HG03060 (cell line): Measurements from ENCODE around the gene CFAP65.

Source experiments
- ATAC-seq: cut with Tn5 transposase; IDR thresholded peaks from one replicate; pipeline ENCODE4 v1.9.1; 2021; ENCODE audit warnings: low read depth, moderate number of reproducible peaks; ENCODE audit not compliant: unreplicated experiment

The CFAP65 gene

DNA sequence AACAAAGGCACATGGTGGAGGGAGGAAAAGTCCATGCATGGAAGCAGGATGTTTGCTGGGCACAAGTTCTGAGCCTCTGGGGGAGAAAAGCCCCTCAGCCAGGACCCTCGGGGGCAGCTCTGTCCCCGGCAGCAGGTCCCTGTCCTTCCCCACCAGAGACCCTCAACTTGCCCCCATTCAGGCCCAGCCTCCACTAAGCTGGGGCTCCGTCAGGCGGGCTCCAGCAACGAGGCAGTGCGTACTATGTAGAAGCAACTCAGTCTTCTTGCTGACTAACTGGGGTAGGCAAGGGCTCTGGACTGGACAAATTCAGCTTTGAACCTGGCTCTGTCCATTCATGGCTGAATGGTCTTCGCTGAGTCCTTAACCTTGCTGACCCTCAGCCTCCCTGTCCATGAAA, 23.0 kb downstream of the CFAP65 start:
- no peak for ATAC-seq

DNA sequence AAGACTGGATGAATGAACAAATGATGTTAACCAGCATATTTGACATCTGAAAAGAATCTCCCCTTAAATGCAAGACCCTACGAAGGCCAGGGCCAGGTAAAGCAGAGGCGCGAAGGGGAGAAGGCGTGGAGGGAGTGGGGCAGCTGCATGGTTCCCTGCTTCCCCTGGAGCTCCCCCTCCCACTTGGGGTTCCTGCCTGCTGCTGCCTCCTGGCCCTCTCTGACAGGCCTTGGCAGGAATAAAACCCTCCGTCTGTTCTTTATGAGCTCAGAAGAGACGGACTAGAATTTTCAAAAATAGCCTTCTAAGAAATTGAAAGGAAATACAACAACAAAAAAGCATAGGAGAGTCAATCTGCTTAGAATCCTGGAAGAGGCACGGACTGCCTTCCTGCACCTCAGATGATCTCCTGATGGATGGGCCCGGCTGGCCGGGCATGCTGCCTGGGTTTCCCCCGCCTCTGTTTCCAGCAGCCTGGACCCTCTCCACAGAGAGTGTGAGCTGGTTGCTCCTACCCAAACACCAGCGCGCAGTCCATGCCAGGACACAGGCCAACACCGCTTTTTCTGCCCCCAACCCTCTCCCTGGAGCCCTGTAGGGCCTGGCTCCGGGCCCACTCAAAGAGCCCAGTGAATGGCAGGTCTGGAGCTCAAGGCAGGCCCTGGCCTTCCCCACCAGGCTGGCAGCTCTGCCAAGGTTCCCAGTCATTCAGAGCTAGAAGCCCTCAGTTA, 23.9 kb downstream of the CFAP65 start:
- ATAC-seq: no peak

DNA sequence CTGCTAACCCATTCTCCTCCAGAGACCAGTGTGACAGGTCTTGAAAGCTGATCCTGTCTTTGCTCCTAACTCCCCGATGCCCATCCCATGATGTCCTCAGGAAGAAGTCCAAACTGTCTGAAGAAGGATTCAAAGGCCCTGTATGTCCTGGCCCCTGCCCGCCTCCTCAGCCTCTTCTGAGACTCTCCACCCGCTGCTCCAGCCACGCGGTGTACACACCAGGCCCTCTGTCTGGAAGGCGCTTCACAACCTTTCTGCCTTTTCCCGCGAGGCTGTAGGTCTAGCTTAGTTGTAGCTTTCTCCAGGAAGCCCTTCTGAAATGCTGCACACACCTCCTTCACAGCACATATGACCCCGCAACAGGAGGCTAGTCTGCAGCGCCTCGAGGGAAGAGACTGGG, 24.6 kb downstream of the CFAP65 start:
- ATAC-seq: no peak

DNA sequence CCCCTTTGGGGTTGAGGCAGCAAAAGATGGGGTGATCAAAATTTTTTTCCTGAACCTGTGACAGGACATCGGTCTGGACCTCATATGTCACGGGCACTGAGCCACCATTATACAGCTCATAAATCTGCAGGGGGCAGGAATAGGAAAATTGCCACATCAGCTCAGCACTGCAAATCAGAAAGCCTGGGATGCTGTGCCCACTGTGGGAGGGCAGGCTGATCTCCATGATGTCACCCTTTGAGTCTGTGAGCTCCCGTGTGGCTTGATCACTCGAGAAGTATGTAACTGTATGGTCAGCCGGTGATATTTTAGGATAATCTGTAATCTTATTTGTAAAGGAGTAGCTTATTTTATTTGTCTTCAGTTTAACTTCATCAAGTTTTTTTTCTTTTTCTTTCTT, 30.4 kb downstream of the CFAP65 start:
- ATAC-seq: no peak

DNA sequence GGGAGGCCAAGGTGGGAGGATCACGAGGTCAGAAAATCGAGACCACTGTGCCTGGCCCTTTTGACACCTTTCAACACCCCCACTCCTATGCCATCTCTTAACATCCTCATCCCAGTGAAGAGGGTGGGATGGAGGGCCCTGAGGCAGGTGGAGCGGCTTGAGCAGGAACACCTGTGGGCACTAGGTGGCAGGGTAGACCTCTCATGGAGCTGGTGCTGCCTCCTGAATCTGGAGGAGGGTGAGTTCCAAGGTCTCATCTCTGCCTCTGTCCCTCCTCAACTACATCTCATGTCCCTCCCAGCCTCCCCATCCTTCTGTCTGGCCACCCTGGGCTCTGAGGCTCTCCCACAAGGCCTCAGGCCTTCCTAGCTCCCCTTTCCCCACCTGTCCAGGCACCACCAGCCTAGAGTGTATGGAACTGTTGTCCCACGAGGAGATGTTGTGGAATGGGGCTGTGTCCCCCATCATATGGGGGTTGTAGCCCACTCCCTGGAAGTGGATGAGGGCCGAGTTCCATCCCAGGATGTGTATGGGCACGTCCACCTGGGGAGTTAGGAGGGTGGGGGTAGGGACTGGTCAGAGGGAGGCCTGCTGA, 31.1 kb downstream of the CFAP65 start:
- no peak for ATAC-seq

DNA sequence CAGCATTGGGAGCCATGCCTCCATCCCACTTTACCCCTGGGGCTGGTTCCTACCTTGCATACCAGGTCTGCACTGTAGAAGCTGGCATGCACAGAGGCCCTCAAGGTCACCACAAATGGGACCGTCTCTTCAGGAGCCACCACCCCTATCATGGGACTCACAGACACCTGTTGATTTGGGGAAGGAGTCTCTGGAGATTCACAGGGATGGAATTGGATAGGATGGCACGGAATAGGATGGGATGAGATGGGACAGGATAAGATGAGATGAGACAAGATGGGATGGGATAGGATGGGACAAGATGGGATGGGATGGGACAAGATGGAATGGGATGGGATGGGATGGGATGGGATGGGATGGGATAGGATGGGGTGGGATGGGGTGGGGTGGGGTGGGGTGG, 32.0 kb downstream of the CFAP65 start:
- no peak for ATAC-seq

DNA sequence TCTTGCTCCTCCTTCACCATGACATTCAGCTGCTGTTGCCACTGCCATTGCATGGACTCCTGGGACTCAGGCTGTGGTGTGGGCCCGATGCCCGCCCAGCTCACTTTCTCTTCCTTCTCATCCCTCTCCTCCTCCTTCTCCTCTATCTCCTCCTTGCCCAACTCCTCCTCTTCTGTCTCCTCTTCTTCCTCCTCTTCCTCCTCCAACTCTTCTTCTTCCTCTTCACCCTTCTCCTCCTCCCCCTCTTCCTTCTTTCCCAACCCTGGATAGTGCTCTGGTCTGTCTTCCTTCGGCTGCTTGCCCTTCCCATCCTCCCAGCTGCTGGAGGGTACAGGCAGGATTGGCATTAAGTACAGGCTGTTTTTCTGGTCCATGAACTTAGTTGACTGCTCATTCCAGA, 37.3 kb downstream of the CFAP65 start:
- ATAC-seq: no peak

DNA sequence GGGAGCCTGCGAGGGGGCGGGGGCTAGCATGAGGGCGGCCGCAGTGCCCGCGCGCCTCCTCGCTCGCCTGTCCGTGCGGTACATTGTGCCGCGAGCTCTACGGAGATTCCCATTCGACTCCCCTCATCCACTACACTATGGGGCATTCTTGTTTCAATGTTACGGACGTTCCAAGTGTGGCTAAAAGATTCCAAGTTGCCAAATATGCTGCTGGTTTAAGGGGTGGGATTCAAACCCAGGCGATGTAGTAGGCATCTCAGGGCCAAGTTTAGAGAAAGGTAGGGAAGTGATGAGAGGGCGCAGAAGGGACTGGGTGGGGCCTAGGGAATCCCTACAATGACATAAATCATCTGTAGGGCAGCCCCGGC, 38.1 kb downstream of the CFAP65 start:
- ATAC-seq: no peak

DNA sequence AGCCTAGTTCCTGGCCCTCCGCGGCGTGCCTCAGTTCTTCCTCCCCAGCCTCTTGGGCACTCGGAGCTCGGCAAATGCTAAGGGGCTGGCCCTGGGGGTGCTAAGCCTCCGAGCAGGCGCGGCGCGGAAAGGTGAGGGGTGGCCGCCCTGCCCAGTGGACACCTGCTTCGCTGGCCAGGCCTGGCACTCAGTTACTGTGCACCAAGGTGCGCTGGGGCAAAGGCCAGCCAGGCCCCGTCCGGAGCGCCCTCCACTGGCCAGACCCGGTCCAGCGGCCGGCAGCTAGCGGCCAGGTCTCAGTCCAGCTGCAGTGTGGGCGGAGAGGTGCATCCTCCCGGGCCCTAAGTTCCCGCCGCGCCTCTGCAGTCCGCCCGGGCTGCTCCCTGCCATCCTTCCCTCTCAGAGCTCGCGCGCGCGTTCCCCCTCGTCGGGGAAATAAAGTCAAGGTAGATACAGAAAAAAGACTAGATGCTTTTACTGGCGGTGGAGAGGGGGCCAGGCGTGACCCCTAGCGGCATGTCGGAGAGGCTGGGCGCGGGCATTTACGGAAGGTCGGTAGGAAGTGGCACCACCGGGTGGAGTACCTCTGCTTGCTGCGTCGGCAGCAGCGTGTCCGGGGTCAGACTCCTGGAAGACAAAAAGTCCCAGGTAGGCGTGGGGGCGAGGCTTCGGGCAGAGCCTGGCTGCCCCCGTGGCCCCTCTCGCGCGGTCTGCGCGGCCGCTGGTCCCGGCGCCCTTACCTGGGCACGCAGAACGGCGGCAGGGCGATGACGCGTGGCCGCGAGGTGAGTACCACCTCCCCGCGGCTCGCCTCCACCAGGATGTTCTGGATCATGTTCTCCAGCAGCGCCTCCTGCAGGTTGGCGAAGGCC, 38.7 kb downstream of the CFAP65 start:
- no peak for ATAC-seq

DNA sequence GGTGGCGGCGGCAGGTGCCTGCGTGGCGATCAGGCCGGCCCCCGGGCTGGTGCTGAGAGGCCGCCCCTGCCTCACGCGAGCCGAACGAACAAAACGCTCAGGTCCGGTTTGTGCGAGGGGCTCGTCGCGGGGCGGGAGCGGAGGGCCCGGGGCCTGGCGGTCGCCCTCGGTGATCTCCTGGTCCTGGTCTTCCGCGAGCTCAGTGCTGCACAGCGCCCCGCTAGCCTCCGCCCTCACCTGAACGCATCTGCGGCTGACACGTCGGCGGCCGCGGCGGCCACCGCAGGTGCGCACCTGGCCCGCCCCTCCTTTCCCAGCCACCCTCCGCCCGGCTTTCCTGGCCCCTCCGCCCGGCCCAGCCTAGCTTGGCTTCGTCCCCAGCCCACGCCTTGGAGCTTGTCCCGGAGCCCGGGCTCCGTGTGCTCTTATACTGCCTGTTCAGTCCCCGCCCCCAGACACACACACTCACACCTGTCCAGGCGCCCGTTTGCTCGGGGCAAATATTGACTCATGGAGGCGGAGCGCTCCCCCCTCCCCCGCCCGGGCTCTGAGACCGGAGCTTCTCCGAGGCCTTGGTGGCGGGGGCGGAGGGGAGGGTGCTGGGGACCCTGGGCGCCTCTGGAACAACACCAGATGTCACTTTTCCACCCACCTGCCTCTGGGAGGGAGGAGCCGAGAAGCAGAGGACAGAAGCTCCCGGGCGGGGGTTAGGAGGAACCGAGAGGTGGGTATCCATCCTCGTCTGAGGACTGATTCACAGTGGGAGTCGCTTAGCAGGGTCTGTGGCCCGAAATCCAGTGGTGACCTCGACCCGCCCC, 39.5 kb downstream of the CFAP65 start:
- ATAC-seq: no peak

DNA sequence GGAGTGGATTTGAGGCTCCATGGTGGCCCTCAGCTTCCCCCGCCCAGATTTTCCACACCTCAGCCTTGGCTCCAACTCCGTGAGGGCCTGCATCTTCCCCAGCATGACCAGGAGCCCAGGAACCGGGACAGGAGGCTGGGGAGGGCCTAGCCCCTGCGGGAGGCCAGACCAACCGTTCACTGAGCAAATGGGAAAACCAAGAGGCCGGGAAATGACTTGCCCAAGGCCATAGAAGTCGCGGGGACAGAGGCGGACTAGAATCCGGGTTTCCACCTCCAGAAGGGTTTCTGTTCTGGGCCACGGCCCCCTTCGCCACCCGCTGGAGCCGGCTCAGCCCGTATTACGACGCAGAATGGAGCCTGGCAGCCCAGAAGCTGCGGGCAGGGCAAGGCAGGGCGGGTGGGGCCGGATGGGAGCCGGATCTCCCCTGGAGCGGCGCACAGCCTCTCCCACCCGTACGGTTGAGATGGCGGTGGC, 40.2 kb downstream of the CFAP65 start:
- no peak for ATAC-seq

DNA sequence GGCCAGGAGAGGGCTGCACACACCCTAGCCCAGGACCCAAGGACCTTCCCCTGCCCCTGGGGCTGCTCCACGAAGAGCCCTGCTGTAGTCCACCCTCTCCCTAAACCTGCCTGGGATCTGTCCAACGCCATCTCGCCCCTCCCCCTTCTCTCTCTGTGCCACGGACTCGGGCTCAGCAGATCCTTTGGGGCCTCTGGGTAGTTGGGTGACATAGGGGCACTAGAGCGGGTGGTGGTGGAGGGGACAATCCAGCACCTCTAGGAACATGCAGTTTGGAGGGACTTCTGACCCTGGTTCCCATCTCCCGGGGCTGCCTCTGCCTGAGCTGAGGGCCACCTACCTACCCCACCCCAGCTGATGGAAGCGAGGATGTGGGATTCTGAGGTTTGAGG, 40.8 kb downstream of the CFAP65 start:
- no peak for ATAC-seq

DNA sequence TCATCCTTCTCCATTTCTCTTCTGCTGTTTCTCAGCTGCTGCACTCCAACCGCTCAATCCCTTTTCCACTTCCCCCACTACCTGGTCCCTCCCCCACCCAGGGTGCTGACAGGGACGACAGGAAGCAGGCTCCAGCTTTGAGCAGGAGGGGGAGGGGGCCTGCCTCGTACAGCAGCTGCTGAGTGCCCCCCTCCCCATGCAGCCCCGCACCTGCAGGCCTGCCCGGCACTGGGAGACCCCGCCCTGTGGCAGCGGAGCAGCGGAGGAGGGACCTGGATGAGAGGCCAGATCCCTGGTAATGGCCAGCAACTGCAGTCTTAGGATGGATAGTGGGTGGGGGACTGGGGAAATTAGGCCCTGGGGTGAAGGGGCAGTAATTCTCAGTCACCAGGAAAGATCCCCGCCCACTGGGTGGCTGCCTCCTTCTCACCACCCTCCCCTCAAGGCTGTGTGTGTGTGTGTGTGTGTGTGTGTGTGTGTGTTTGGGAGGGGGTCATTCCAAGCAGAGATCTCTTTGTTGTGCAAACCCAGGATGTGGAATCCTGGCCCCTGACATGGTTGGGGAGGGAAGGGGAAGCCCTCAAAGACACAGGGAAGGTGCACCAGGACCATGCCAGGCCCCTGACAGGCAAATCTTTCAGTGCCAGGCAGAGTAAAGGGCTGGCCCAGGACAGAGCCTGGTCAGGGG, 41.3 kb downstream of the CFAP65 start:
- ATAC-seq: no peak

DNA sequence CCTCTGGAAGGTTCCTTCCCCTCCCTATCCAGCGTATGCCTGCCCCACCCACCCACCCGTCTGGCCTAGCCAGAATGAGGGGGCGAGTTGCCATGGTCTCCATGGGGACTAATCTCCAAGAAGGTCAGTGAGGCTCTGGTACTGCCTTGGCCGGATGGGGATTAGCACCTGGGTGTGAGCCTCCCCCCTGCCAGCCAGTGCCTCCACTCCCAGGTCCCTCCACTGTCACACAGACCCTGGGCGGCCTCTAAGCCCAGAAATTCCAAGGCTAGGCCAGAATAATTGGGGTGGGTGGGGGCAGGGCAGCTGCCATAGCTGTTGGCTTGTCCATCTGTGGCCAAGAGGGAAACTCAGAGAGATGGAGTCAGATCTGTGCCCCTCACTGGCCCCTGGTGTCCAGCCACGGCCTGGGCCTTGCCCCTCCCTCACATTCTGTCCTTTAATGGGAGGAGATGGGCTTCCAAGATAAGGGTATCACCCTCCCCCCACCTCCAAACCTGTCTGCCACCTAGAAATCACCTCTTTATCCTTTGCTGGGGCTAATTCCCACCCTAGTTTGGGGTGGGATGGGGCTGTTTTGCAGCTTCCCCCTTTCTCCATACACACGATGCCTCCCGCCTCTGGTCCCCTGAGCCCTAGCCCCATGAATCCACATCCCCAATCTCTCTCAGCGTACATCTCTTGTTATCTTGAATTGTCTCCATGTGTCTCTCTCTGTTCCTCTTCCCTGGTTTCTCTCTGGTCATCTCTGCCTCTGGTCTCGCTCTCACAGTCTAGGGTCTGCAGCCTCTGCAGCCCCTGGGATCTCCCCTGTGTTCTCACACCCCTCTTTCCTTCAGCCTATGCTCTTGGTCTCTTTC, 42.1 kb downstream of the CFAP65 start:
- ATAC-seq: no peak

DNA sequence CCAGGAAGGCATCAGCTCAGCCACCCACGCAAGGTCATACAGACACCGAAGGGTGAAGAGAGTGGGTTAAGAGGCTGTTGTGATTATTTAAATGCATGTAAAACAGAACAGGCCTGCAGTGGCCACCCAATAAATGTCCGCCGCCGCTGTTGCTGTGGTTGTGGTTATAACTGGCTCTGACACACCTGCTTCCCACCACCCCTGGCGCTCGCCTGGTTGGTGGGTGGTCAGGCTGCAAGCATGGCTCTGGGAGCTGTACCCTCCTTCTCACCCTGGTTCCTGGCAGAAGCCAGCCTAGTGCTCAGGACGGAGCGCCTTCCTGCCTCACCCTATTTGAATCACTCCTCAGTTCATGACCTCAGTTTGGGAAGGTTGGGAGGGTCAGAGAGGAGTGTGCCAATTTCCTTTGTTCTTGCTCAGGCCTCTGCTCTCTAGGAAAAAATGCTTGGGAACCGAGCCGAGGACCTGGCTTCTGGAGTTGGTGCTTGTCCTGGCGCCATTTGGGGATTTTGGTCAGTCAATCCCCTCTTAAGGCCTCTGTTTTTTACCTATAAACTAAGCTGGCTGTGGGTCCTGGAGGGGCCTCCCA, 42.8 kb downstream of the CFAP65 start:
- no peak for ATAC-seq

DNA sequence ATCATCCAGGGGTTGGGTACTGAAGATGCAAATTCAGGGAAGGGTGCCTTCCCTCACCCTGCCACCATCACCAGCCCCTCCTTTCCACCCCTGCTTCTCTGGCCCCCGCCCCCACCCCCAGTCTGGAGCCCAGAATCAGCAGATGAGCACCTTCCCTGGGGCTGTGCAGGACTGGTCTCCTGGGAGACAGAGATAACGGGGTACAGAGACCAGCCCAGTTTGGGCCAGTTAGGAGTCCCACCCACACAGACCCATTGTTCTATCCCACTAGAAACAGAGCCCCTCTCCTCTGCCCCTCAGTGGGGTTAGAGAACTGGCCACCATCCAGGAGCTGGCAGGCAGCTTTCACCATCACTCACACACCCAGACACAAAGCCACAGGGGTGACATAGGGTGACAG, 43.6 kb downstream of the CFAP65 start:
- ATAC-seq: no peak

DNA sequence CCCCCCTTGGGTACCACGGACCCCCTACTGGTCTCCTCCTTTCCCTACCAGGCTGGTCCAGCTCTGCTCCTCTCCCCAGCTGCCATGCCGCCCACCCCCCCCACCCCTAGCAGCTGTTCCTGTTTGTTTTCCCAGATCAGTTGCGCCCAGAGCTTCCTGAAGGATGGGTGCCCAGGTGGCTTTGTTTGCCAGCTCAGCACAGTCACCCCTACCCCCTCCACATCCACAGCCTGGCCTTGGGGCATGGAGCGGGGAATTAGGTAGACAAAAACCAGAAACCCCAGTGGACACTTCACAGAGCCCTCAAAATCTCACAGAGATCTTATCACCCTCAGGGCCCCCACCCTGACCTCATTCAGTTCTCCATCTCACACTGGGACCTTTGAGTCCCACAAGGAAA, 44.4 kb downstream of the CFAP65 start:
- ATAC-seq: no peak

DNA sequence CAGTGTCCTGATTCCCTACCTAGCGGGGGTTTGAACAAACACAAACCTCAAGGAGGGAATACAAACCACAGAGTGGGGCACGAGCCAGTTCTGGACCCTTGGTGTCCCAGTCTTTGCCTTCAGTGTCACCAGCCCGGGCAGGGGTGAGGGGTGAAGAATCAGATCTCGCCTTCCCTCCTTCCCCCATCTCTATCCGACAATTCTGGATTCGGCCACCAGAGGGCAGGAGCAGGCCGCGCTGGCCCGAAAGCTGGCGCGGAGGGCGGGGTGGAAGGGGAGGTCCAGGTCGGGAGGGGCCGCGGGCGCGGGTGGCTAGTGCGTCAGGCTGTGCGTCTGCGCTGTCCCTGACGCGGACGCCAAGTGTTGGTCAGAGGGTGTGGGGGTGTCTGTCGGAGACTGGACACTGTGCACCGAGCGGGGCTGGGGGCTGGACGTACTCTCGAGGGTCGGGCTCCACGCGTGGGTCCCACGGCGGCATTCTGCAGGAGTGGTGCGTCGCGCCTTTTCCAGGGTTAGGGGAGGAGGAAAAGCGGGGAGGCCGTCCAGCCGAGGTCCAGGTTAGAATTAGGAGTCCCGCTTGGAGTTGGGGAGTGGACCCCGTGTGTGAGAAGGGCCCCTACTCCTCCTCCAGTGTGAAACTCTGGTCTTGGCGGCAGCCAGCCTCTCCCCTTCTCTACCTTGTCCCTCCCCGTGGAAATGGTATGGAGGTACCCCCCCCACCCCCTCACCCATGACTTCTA, 45.2 kb downstream of the CFAP65 start:
- no peak for ATAC-seq
